ENCODE measurements around the gene HMGXB3. TPM values are rescaled to one million over a fixed set of nuclear protein-coding genes. Genes with fewer than 3 reads are reported as not detected.

The HMGXB3 gene
- polyA plus RNA-seq, 1 donor from 2014 or later, result 66.6 TPM

GRCh38 chr5:150044712-150045111, 44.2 kb downstream of the HMGXB3 start:
- no peak overlapping the region for H2AFZ ChIP-seq (ENCODE audit: low read depth, low read length)
- H3K4me3 ChIP-seq (ENCODE audit: low read length), result no peak overlapping the region
- no peaks in the 10 kb centered on the region for H4K20me1 ChIP-seq (ENCODE audit: insufficient read depth)
- H3K27ac ChIP-seq (ENCODE audit: low read length), result no peak overlapping the region
- H3K79me2 ChIP-seq (replicated peaks; ENCODE audit: insufficient read depth, low read length), result no peaks in the 10 kb centered on the region
- no peaks in the 10 kb centered on the region for H3K27me3 ChIP-seq (ENCODE audit: insufficient read depth, low read depth, low read length)
- H3F3A ChIP-seq (ENCODE audit: insufficient read depth, low read length, poor library complexity, severe bottlenecking), result no peaks in the 10 kb centered on the region
- H3K4me2 ChIP-seq (ENCODE audit: low read length), result no peak overlapping the region
- peaks cover 17% of the 10 kb centered on the region for H3K36me3 ChIP-seq (ENCODE audit: insufficient read depth, low read length)
- no peaks in the 10 kb centered on the region for H3K9me2 ChIP-seq (ENCODE audit: insufficient read depth, low read length)
- TF ChIP-seq TAF1 (IDR thresholded peaks at IDR 0.05; ENCODE audit: low read depth) (no peak), RAD21 (conservative IDR thresholded peaks at IDR 0.05) (no peak), MXI1 (conservative IDR thresholded peaks at IDR 0.05; ENCODE audit: poor library complexity, severe bottlenecking) (no peak), EZH2 (IDR thresholded peaks at IDR 0.05; ENCODE audit: borderline replicate concordance, insufficient read depth, low read length, poor library complexity, severe bottlenecking) (no peak), POLR2AphosphoS5 (IDR thresholded peaks at IDR 0.05) (no peak), SMC3 (conservative IDR thresholded peaks at IDR 0.05; ENCODE audit: poor library complexity) (no peak), EP300 (conservative IDR thresholded peaks at IDR 0.05; ENCODE audit: poor library complexity, severe bottlenecking) (no peak)
- TF ChIP-seq, protein P1, sequence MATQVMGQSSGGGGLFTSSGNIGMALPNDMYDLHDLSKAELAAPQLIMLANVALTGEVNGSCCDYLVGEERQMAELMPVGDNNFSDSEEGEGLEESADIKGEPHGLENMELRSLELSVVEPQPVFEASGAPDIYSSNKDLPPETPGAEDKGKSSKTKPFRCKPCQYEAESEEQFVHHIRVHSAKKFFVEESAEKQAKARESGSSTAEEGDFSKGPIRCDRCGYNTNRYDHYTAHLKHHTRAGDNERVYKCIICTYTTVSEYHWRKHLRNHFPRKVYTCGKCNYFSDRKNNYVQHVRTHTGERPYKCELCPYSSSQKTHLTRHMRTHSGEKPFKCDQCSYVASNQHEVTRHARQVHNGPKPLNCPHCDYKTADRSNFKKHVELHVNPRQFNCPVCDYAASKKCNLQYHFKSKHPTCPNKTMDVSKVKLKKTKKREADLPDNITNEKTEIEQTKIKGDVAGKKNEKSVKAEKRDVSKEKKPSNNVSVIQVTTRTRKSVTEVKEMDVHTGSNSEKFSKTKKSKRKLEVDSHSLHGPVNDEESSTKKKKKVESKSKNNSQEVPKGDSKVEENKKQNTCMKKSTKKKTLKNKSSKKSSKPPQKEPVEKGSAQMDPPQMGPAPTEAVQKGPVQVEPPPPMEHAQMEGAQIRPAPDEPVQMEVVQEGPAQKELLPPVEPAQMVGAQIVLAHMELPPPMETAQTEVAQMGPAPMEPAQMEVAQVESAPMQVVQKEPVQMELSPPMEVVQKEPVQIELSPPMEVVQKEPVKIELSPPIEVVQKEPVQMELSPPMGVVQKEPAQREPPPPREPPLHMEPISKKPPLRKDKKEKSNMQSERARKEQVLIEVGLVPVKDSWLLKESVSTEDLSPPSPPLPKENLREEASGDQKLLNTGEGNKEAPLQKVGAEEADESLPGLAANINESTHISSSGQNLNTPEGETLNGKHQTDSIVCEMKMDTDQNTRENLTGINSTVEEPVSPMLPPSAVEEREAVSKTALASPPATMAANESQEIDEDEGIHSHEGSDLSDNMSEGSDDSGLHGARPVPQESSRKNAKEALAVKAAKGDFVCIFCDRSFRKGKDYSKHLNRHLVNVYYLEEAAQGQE (IDR thresholded peaks at IDR 0.05; ENCODE audit: borderline replicate concordance), result no peak
- TF ChIP-seq, protein P2, sequence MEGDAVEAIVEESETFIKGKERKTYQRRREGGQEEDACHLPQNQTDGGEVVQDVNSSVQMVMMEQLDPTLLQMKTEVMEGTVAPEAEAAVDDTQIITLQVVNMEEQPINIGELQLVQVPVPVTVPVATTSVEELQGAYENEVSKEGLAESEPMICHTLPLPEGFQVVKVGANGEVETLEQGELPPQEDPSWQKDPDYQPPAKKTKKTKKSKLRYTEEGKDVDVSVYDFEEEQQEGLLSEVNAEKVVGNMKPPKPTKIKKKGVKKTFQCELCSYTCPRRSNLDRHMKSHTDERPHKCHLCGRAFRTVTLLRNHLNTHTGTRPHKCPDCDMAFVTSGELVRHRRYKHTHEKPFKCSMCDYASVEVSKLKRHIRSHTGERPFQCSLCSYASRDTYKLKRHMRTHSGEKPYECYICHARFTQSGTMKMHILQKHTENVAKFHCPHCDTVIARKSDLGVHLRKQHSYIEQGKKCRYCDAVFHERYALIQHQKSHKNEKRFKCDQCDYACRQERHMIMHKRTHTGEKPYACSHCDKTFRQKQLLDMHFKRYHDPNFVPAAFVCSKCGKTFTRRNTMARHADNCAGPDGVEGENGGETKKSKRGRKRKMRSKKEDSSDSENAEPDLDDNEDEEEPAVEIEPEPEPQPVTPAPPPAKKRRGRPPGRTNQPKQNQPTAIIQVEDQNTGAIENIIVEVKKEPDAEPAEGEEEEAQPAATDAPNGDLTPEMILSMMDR (IDR thresholded peaks at IDR 0.05; ENCODE audit: poor library complexity, severe bottlenecking), result no peak
- no peaks in the 10 kb centered on the region for H3K9me3 ChIP-seq (ENCODE audit: low read length)
- no peak overlapping the region for H3K9ac ChIP-seq (ENCODE audit: low read length)

DNA sequence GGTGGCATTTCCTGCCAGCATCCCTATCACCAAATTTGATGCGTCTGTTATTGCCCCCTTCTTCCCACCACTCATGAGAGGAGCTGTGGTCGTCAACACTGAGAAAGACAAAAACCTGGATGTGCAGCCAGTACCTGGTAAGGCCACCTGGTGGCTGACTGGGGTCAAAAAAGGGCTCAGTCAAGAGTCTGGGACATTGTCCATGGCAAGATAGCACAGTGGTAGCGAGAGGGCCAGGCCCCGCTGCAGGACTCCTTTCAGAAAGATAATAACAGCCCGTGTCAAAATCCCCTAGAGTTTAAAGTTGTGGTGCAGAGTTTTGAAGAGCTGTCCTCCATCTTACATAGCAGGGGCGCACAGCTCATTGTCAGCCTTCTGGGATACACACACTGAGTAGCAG, 45.0 kb downstream of the HMGXB3 start:
- Histone ChIP-seq H3K27me3 (ENCODE audit: insufficient read depth, low read depth, low read length) (no peaks in the 10 kb centered on the region), H3K9ac (ENCODE audit: low read length) (no peak overlapping the region), H3K79me2 (replicated peaks; ENCODE audit: insufficient read depth, low read length) (no peaks in the 10 kb centered on the region), H3K4me2 (ENCODE audit: low read length) (no peak overlapping the region), H3K36me3 (ENCODE audit: insufficient read depth, low read length) (peaks cover 17% of the 10 kb centered on the region), H3F3A (ENCODE audit: insufficient read depth, low read length, poor library complexity, severe bottlenecking) (no peaks in the 10 kb centered on the region), H2AFZ (ENCODE audit: low read depth, low read length) (no peak overlapping the region), H3K9me2 (ENCODE audit: insufficient read depth, low read length) (no peaks in the 10 kb centered on the region), H3K4me3 (ENCODE audit: low read length) (no peak overlapping the region), H3K27ac (ENCODE audit: low read length) (no peak overlapping the region), H3K9me3 (ENCODE audit: low read length) (no peaks in the 10 kb centered on the region), H4K20me1 (ENCODE audit: insufficient read depth) (no peaks in the 10 kb centered on the region)
- TF ChIP-seq EP300 (conservative IDR thresholded peaks at IDR 0.05; ENCODE audit: poor library complexity, severe bottlenecking) (no peak), TAF1 (IDR thresholded peaks at IDR 0.05; ENCODE audit: low read depth) (no peak), SMC3 (conservative IDR thresholded peaks at IDR 0.05; ENCODE audit: poor library complexity) (no peak), MXI1 (conservative IDR thresholded peaks at IDR 0.05; ENCODE audit: poor library complexity, severe bottlenecking) (no peak), RAD21 (conservative IDR thresholded peaks at IDR 0.05) (no peak), EZH2 (IDR thresholded peaks at IDR 0.05; ENCODE audit: borderline replicate concordance, insufficient read depth, low read length, poor library complexity, severe bottlenecking) (no peak), POLR2AphosphoS5 (IDR thresholded peaks at IDR 0.05) (no peak)
- TF ChIP-seq, protein P1 (IDR thresholded peaks at IDR 0.05; ENCODE audit: borderline replicate concordance), result no peak
- TF ChIP-seq, protein P2 (IDR thresholded peaks at IDR 0.05; ENCODE audit: poor library complexity, severe bottlenecking), result no peak
